Mucosa of descending colon (tissue), 3 donors: ENCODE data around the gene JAZF1. TPM values are rescaled to one million over a fixed set of nuclear protein-coding genes. Genes with fewer than 3 reads are reported as not detected.

Source experiments
- ATAC-seq: fragments of 200-7000 bp; cut with Tn5 transposase; one replicate; pipeline ENCODE4 v1.9.1; 2020; ENCODE audit warnings: mild to moderate bottlenecking, moderate library complexity
- DNase-seq, 3 donors: peaks; one replicate each; pipeline ENCODE4 v3.0.0-alpha.2; 2020
- H3K36me3 ChIP-seq: fragments of 200-600 bp; one replicate; pipeline ENCODE4 v1.8.0; 2021; ENCODE audit warnings: low read depth, mild to moderate bottlenecking
- H3K4me1 ChIP-seq: fragments of 200-600 bp; one replicate; pipeline ENCODE4 v1.8.0; 2021; ENCODE audit warnings: low read depth, mild to moderate bottlenecking
- H3K4me3 ChIP-seq: fragments of 200-600 bp; one replicate; pipeline ENCODE4 v1.8.0; 2021; ENCODE audit warnings: mild to moderate bottlenecking
- H3K9me3 ChIP-seq: fragments of 200-600 bp; one replicate; pipeline ENCODE4 v1.8.0; 2021; ENCODE audit warnings: mild to moderate bottlenecking
- intact Hi-C, 2 donors: fragments of 100-400 bp; cut with DNase I in 1 of 2; cut with micrococcal nuclease in 1 of 2; formaldehyde crosslinking; loops; one replicate each; pipeline versions ENCODE4 v1.11.0 to v1.11.1; 2022; cut with DNase I, micrococcal nuclease
- total RNA-seq, 3 donors: library from RNA; stranded (reverse); fragmentation: NEBNext Ultra II Directional in 2 of 3; extraction: Animal tissue kit (Norgen Biotek cat#: 25700) in 2 of 3; gene quantifications; one replicate each; pipeline versions ENCODE4 v1.2.1 to v1.2.4, GENCODE V29; 2021 to 2023
- TF ChIP-seq, protein P1 (sequence below): fragments of 200-600 bp; IDR thresholded peaks from one replicate; pipeline ENCODE4 v1.8.0; 2022; ENCODE audit warnings: antibody characterized with exemption, mild to moderate bottlenecking
- donor health status: DM: no; HTN: no; CAD: no; lungs with moderate emphysema.
- donor health status: DM: no; HTN: no; CAD: no.
- donor health status: DM: no; HTN: yes; CAD: no.

Gene JAZF1
- total RNA-seq, 3 donors from 2014 or later = 4.9 to 68.4 (median 6.4) TPM

DNA sequence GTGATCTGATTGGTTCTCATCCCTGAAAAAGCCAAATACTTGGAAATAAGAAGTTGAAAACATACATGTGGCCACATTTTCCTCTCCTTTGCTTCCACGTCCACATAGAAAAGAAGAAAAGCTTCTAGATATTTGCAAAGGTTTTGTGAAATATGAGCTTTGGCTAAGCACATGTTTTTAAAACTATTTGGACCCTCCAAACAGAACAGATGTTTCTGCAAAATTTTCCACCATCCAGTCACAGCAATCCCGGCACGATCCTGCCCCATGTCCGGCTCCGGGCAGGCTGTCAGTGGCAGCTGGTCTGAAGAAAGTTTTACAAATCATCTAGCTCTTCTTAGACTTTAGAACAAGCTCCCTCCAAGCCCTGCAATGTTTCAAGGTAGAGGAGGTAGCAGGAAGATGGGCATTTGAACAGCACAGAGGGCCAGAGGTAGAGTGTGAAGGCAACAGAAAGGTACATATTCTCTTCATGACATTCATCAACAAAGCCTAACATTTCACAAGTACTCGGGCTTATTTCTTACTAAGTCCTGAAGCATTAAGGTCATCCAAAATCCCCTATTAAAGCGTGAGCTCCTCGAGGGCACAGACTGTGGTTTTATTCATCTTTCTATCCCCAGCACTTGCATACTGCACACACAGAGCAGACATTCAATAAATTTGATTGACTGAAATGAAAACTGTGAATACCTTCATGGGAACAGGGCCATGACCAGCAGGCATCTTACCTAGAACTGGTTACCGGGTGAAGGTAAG, 110.1 kb downstream of the JAZF1 start:
- Histone ChIP-seq H3K36me3 (no peaks in the 10 kb centered on the region), H3K4me1 (no peaks in the 10 kb centered on the region), H3K9me3 (no peaks in the 10 kb centered on the region), H3K4me3 (no peak overlapping the region)
- ATAC-seq = no peak
- intact Hi-C loops = no loop called here
- TF ChIP-seq, protein P1, sequence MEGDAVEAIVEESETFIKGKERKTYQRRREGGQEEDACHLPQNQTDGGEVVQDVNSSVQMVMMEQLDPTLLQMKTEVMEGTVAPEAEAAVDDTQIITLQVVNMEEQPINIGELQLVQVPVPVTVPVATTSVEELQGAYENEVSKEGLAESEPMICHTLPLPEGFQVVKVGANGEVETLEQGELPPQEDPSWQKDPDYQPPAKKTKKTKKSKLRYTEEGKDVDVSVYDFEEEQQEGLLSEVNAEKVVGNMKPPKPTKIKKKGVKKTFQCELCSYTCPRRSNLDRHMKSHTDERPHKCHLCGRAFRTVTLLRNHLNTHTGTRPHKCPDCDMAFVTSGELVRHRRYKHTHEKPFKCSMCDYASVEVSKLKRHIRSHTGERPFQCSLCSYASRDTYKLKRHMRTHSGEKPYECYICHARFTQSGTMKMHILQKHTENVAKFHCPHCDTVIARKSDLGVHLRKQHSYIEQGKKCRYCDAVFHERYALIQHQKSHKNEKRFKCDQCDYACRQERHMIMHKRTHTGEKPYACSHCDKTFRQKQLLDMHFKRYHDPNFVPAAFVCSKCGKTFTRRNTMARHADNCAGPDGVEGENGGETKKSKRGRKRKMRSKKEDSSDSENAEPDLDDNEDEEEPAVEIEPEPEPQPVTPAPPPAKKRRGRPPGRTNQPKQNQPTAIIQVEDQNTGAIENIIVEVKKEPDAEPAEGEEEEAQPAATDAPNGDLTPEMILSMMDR = no peak
- DNase-seq = no peak

DNA sequence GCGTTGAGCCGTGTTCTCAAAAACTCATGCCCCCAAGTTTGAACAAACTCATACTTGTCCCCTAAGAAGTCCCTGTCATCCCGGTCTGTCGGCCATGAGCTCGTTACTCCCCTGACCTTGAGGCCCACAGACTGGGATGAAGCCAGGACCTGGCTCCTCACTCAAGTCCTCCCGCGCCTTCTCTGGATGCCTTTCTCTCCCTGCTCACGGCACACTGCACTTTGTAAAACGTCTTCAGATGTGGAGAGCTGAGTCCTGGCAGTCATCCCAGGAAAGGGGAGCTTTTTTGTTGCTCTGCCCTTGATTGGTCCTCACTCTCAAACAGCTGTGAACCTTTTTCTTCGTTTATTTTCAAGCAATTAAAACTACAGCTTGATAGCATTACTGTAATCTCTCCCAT, 110.8 kb downstream of the JAZF1 start:
- DNase-seq = no peak
- H3K9me3 ChIP-seq = no peaks in the 10 kb centered on the region
- TF ChIP-seq, protein P1 = no peak
- no peak for ATAC-seq
- intact Hi-C loops = no loop called here
- H3K4me3 ChIP-seq = no peak overlapping the region
- H3K4me1 ChIP-seq = no peaks in the 10 kb centered on the region
- no peaks in the 10 kb centered on the region for H3K36me3 ChIP-seq

DNA sequence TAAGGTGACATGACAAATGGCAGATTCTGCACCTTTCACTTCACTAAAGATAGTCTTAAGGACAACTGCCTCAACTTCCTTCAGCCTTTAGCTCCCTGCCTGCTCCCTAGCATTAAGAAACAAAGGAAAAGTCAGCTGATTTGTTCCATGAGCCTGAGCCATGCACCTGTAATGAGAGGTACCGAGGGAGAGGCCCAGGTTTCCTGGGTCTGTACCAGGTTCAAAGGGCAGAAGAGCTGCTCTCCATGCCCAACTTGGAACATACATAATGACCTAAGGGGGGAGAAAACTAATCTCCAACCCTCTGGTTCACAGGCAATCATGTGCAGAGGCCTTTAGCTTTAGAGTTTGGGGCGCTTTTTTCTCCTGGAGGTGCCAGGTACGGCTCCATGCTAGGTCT, 111.2 kb downstream of the JAZF1 start:
- no peak for DNase-seq
- H3K4me1 ChIP-seq = no peaks in the 10 kb centered on the region
- TF ChIP-seq, protein P1 = no peak
- no peak overlapping the region for H3K4me3 ChIP-seq
- no peaks in the 10 kb centered on the region for H3K9me3 ChIP-seq
- intact Hi-C loops = no loop called here
- H3K36me3 ChIP-seq = no peaks in the 10 kb centered on the region
- ATAC-seq = no peak

DNA sequence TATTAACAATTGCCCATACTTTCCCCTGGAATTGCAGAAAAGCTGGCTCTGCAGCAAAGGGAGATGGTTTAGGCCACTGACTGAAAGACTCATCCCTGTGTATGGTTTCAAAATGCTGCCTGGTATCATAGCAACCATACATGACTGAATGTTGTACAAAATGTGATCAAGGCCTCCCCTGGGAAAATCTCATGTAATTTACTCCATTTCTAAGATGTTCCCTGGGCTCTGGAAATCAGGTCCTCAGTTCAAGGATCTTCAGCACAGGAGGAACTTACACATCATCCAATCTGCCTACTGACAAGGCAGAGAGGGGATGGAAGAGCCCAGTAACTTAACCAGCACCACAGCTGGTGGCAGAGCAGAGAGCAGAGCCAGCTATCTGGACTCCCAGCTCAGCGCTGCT, 111.8 kb downstream of the JAZF1 start:
- no peak for DNase-seq
- H3K4me3 ChIP-seq = no peak overlapping the region
- H3K4me1 ChIP-seq = no peaks in the 10 kb centered on the region
- no peaks in the 10 kb centered on the region for H3K9me3 ChIP-seq
- H3K36me3 ChIP-seq = no peaks in the 10 kb centered on the region
- ATAC-seq = no peak
- intact Hi-C loops = no loop called here
- TF ChIP-seq, protein P1 = no peak

DNA sequence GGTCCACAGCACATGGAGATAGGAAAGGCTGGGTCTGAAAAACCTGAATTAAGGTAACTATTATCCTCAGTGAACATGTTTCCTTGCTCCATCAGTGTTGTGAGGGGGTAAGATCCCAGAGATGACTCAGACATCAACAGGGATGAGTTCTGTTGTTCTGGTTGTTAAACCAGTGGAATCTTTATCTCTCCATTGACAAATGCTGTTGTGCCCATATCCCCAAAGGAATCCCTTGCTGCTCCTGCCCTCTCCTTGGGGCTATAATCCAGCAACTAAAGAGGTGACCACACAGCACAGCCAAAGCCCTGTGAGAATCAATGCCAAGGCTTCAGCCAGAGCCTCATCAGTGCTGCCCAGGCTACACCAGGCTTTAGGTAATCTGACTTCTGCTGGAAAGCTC, 113.4 kb downstream of the JAZF1 start:
- ATAC-seq (no peak), DNase-seq (no peak)
- H3K9me3 ChIP-seq = no peaks in the 10 kb centered on the region
- TF ChIP-seq, protein P1 = no peak
- no peaks in the 10 kb centered on the region for H3K36me3 ChIP-seq
- intact Hi-C loops = no loop called here
- H3K4me1 ChIP-seq = no peaks in the 10 kb centered on the region
- H3K4me3 ChIP-seq = no peak overlapping the region
